Gastrocnemius medialis (tissue), 4 donors: ENCODE results near the gene DENND1A. TPM values are rescaled to one million over a fixed set of nuclear protein-coding genes. Genes with fewer than 3 reads are reported as not detected.

Experiments used
- ATAC-seq, 2 donors: fragments of 150-250 bp; one replicate each; pipeline ENCODE4 v1.9.1; 2016
- DNase-seq, 2 donors: peaks; one replicate each; pipeline ENCODE4 v3.0.0-alpha.2; 2019
- H3K27ac ChIP-seq, 4 donors: fragments of 200-600 bp; sonication (generic); 1 replicate in 1 of 4; 2 replicates in 3 of 4; pipeline ENCODE4 v1.5.1; 2016 to 2018; ENCODE audit warnings: mild to moderate bottlenecking in 2 of 4, moderate library complexity in 1 of 4
- H3K27me3 ChIP-seq, 3 donors: fragments of 200-600 bp; sonication (generic) in 2 of 3; 1 replicate in 1 of 3; 2 replicates in 2 of 3; pipeline versions ENCODE4 v1.5.1 to v1.6.0; 2016 to 2019; ENCODE audit warnings: mild to moderate bottlenecking in 1 of 3, moderate library complexity in 1 of 3
- H3K36me3 ChIP-seq, 2 donors: fragments of 200-600 bp; sonication (generic) in 1 of 2; one replicate each; pipeline ENCODE4 v1.5.1; 2017 to 2018
- H3K4me1 ChIP-seq, 2 donors: fragments of 200-600 bp; sonication (generic) in 1 of 2; one replicate each; pipeline ENCODE4 v1.5.1; 2016 to 2017; ENCODE audit warnings: mild to moderate bottlenecking in 2 of 2
- H3K4me3 ChIP-seq, 4 donors: fragments of 200-600 bp; sonication (generic) in 3 of 4; 1 replicate in 1 of 4; 2 replicates in 3 of 4; pipeline ENCODE4 v1.5.1; 2016 to 2019; ENCODE audit warnings: mild to moderate bottlenecking in 2 of 4
- H3K9me3 ChIP-seq, 3 donors: fragments of 200-600 bp; sonication (generic) in 2 of 3; 1 replicate in 1 of 3; 2 replicates in 2 of 3; pipeline ENCODE4 v1.5.1; 2016 to 2019
- CTCF ChIP-seq, 5 experiments: fragments of 450-650 bp in 3 of 5; fragments of 200-600 bp in 2 of 5; sonication (generic) in 2 of 5; IDR thresholded peaks in 4 of 5; conservative IDR thresholded peaks in 1 of 5; 1 replicate in 4 of 5; 2 replicates in 1 of 5; pipeline ENCODE4 v1.5.1; 2016 to 2019; ENCODE audit warnings: antibody characterized with exemption in 5 of 5, mild to moderate bottlenecking in 3 of 5, moderate library complexity in 3 of 5
- POLR2A ChIP-seq, 2 donors: fragments of 450-650 bp; IDR thresholded peaks; one replicate each; pipeline ENCODE4 v1.6.1; 2017; ENCODE audit warnings: antibody characterized with exemption in 2 of 2, mild to moderate bottlenecking in 2 of 2, moderate library complexity in 2 of 2
- in situ Hi-C, 4 donors: fragments of 200-750 bp; cut with MboI; loops; one replicate each; pipeline versions ENCODE4 v1.15.0 to v1.8.0; 2017; ENCODE audit warnings: low sequenced_read_pairs in 4 of 4
- intact Hi-C: fragments of 100-400 bp; cut with DNase I; formaldehyde crosslinking; loops from one replicate; pipeline ENCODE4 v1.15.1; 2023; ENCODE audit warnings: low total_unique reads
- total RNA-seq, 4 donors: library from RNA; depleted of rRNA; stranded (reverse); fragments of >200 nt; gene quantifications; one replicate each; pipeline versions ENCODE4 v1.1.0 to v1.2.3, GENCODE V29; 2016

DENND1A gene
- total RNA-seq, 4 donors from 2014 or later = 14.1 to 24.6 (median 16.4) TPM

- in situ Hi-C loops (no loop called here), intact Hi-C loops (no loop called here)
- ATAC-seq (no peak), DNase-seq (no peak)
- Histone ChIP-seq H3K27ac (no peak overlapping the region), H3K27me3 (no peaks in the 10 kb centered on the region), H3K9me3 (no peaks in the 10 kb centered on the region), H3K36me3 (peaks cover 0 to 25% of the 10 kb centered on the region in 2 donors), H3K4me3 (no peak overlapping the region), H3K4me1 (no peaks in the 10 kb centered on the region)
- TF ChIP-seq POLR2A (IDR thresholded peaks at IDR 0.05) (no peak), CTCF (IDR thresholded peaks at IDR 0.05 in 4 of 5, conservative IDR thresholded peaks at IDR 0.05 in 1 of 5) (no peak)
Measured at GRCh38 chr9:123437201-123437600, 492.7 kb downstream of the DENND1A start.

- Histone ChIP-seq H3K4me1 (no peaks in the 10 kb centered on the region), H3K27ac (no peak overlapping the region), H3K9me3 (no peaks in the 10 kb centered on the region), H3K4me3 (no peak overlapping the region), H3K27me3 (no peaks in the 10 kb centered on the region), H3K36me3 (peaks cover 0 to 28% of the 10 kb centered on the region in 2 donors)
- no peak for DNase-seq
- in situ Hi-C loops (no loop called here), intact Hi-C loops (no loop called here)
- no peak for TF ChIP-seq CTCF (IDR thresholded peaks at IDR 0.05 in 4 of 5, conservative IDR thresholded peaks at IDR 0.05 in 1 of 5)
- ATAC-seq = no peak
Measured at GRCh38 chr9:123435471-123435870, 494.5 kb downstream of the DENND1A start.

GRCh38 chr9:123434619-123435240, 495.2 kb downstream of the DENND1A start:
- no peak for DNase-seq

GRCh38 chr9:123432331-123433236, 497.3 kb downstream of the DENND1A start:
- intact Hi-C loops = no loop called here
- in situ Hi-C loops = no loop called here
- no peak for ATAC-seq
- H3K27ac ChIP-seq = no peak overlapping the region
- no peaks in the 10 kb centered on the region for H3K4me1 ChIP-seq
- no peak for TF ChIP-seq CTCF (IDR thresholded peaks at IDR 0.05 in 4 of 5, conservative IDR thresholded peaks at IDR 0.05 in 1 of 5)
- no peak for TF ChIP-seq POLR2A (IDR thresholded peaks at IDR 0.05)
- H3K4me3 ChIP-seq = no peak overlapping the region
- no peaks in the 10 kb centered on the region for H3K27me3 ChIP-seq
- no peak for DNase-seq
- H3K9me3 ChIP-seq = no peaks in the 10 kb centered on the region
- H3K36me3 ChIP-seq = peaks cover 0 to 24% of the 10 kb centered on the region in 2 donors

More at GRCh38 chr9:123434619-123435240, 495.2 kb downstream of the DENND1A start:
- Histone ChIP-seq H3K4me3 (no peak overlapping the region), H3K4me1 (no peaks in the 10 kb centered on the region), H3K9me3 (no peaks in the 10 kb centered on the region), H3K36me3 (peaks cover 0 to 32% of the 10 kb centered on the region in 2 donors), H3K27ac (no peak overlapping the region), H3K27me3 (no peaks in the 10 kb centered on the region)
- intact Hi-C loops = no loop called here
- TF ChIP-seq POLR2A (IDR thresholded peaks at IDR 0.05) (no peak), CTCF (IDR thresholded peaks at IDR 0.05 in 4 of 5, conservative IDR thresholded peaks at IDR 0.05 in 1 of 5) (no peak)
- in situ Hi-C loops = no loop called here
- no peak for ATAC-seq
